HCT116 (cell line): ENCODE data around the gene NCDN. TPM values are rescaled to one million over a fixed set of nuclear protein-coding genes. Genes with fewer than 3 reads are reported as not detected.
A peak's percentile ranks its signal among the peaks of the same experiment; 100 is the strongest.
"Not testable (repeated sequence)": the region's sequence is repeated elsewhere in the genome, so short reads cannot be mapped to it uniquely, and the experiment has no call there.

ENCODE experiments used
- ATAC-seq: fragments of 200-7000 bp; cut with Tn5 transposase; 2 replicates; pipeline ENCODE4 v1.9.1; 2020; ENCODE audit warnings: mild to moderate bottlenecking, moderate library complexity
- BruUV-seq: library from RNA; stranded (reverse); fragments of 400-500 nt; replicated peaks from 2 replicates; lab custom pipeline; 2021; lab: Mats Ljungman, UMichigan
- CTCF ChIA-PET: fragments of 300-600 bp; sonication (Branson Sonifier 250); formaldehyde crosslinking; loops from one replicate; lab custom pipeline; 2021; ENCODE audit warnings: antibody characterized with exemption; lab: Charles Lee
- POLR2A ChIA-PET: fragments of 300-600, 350-600 bp; sonication (Branson Sonifier 250); formaldehyde crosslinking; loops from one replicate; lab custom pipeline; 2021; ENCODE audit warnings: antibody characterized with exemption; lab: Charles Lee
- RAD21 ChIA-PET, 2 experiments: fragments of 300-600 bp; sonication (Branson Sonifier 250); formaldehyde crosslinking; loops; one replicate each; lab custom pipeline; 2023; ENCODE audit warnings: low total read pairs in 2 of 2; ENCODE audit not compliant: uncharacterized antibody in 2 of 2, unreplicated experiment in 2 of 2, low non-redundant PET in 1 of 2; lab: Charles Lee
- DNase-seq: peaks from one replicate; pipeline ENCODE4 v3.0.0-alpha.2; 2010; ENCODE audit warnings: low read depth, low spot score
- H2AFZ ChIP-seq: fragments of 200-600 bp; shearing (Covaris generic), sonication (generic); 2 replicates; pipeline ENCODE4 v1.6.1; 2017; ENCODE audit warnings: low read depth, mixed run types, mixed read lengths, antibody characterized with exemption, low read length; ENCODE audit not compliant: poor library complexity, severe bottlenecking
- H3K27ac ChIP-seq: 2 replicates; pipeline ENCODE4 v1.5.1; 2012; ENCODE audit warnings: low read depth, low read length
- H3K27me3 ChIP-seq: fragments of 200-600 bp; sonication (generic); 2 replicates; pipeline ENCODE4 v1.6.1; 2016; ENCODE audit warnings: mixed run types, low read length, mixed read lengths; ENCODE audit not compliant: insufficient read depth
- H3K36me3 ChIP-seq, 2 experiments: fragments of 200-500 bp in 1 of 2; fragments of 200-600 bp in 1 of 2; sonication (Bioruptor generic) in 1 of 2; sonication (generic) in 1 of 2; 2 replicates each; pipeline versions ENCODE4 v1.5.1 to v1.6.1; 2014 to 2016; ENCODE audit warnings: low read length in 2 of 2, inconsistent platforms in 1 of 2, mixed read lengths in 1 of 2, mixed run types in 1 of 2; ENCODE audit not compliant: insufficient read depth in 2 of 2, control insufficient read depth in 1 of 2
- H3K4me1 ChIP-seq, 2 experiments: fragments of 200-600 bp in 1 of 2; sonication (generic) in 1 of 2; 2 replicates each; pipeline versions ENCODE4 v1.5.1 to v1.6.1; 2012 to 2017; ENCODE audit warnings: low read length in 2 of 2, inconsistent platforms in 1 of 2, mild to moderate bottlenecking in 1 of 2, mixed read lengths in 1 of 2, mixed run types in 1 of 2, moderate library complexity in 1 of 2; ENCODE audit not compliant: insufficient read depth in 2 of 2, control insufficient read depth in 1 of 2
- H3K4me2 ChIP-seq: fragments of 200-600 bp; sonication (generic); 2 replicates; pipeline ENCODE4 v1.6.1; 2017; ENCODE audit warnings: mixed run types, low read length, mixed read lengths
- H3K4me3 ChIP-seq, 2 experiments: fragments of 200-600 bp in 1 of 2; sonication (generic) in 1 of 2; replicated peaks in 1 of 2; 2 replicates each; pipeline ENCODE4 v1.5.1; 2011 to 2016; ENCODE audit warnings: low read length in 2 of 2, control low read depth in 1 of 2, low read depth in 1 of 2, mild to moderate bottlenecking in 1 of 2, mixed read lengths in 1 of 2, mixed run types in 1 of 2
- H3K79me2 ChIP-seq: fragments of 200-600 bp; sonication (generic); 2 replicates; pipeline ENCODE4 v1.6.1; 2017; ENCODE audit warnings: mild to moderate bottlenecking, mixed run types, low read length, moderate library complexity, mixed read lengths; ENCODE audit not compliant: insufficient read depth
- H3K9ac ChIP-seq: fragments of 200-600 bp; sonication (generic); 2 replicates; pipeline ENCODE4 v1.6.1; 2016; ENCODE audit warnings: low read length, mixed read lengths
- H3K9me2 ChIP-seq: fragments of 200-600 bp; sonication (generic), shearing (Covaris generic); 2 replicates; pipeline ENCODE4 v1.6.1; 2017; ENCODE audit warnings: mixed run types, mild to moderate bottlenecking, moderate library complexity; ENCODE audit not compliant: insufficient read depth
- H3K9me3 ChIP-seq, 2 experiments: fragments of 200-500 bp in 1 of 2; fragments of 200-600 bp in 1 of 2; sonication (Bioruptor generic) in 1 of 2; sonication (generic) in 1 of 2; 2 replicates each; pipeline ENCODE4 v1.6.1; 2014 to 2017; ENCODE audit warnings: low read length in 2 of 2, mixed read lengths in 2 of 2, inconsistent platforms in 1 of 2, low read depth in 1 of 2, mild to moderate bottlenecking in 1 of 2, mixed run types in 1 of 2, moderate library complexity in 1 of 2; ENCODE audit not compliant: control insufficient read depth in 1 of 2, insufficient read depth in 1 of 2
- H4K20me1 ChIP-seq: fragments of 200-600 bp; sonication (generic), shearing (Covaris generic); 2 replicates; pipeline ENCODE4 v1.6.1; 2017; ENCODE audit warnings: mixed run types, mild to moderate bottlenecking, moderate library complexity; ENCODE audit not compliant: insufficient read depth
- CEBPB ChIP-seq: IDR thresholded peaks from 2 replicates; pipeline ENCODE4 v1.6.1; 2012; ENCODE audit warnings: low read depth
- EGR1 ChIP-seq: IDR thresholded peaks from 2 replicates; pipeline ENCODE4 v1.6.1; 2012; ENCODE audit warnings: low read depth
- EZH2 ChIP-seq: fragments of 200-600 bp; sonication (generic); IDR thresholded peaks from 2 replicates; pipeline ENCODE4 v1.6.1; 2017; ENCODE audit warnings: antibody characterized with exemption, mixed run types
- EZH2phosphoT487 ChIP-seq: fragments of 200-600 bp; IDR thresholded peaks from 2 replicates; pipeline ENCODE4 v1.6.1; 2018; ENCODE audit warnings: antibody characterized with exemption, borderline replicate concordance
- FOSL1 ChIP-seq: IDR thresholded peaks from 2 replicates; pipeline ENCODE4 v1.6.1; 2012; ENCODE audit warnings: low read depth
- JUND ChIP-seq: IDR thresholded peaks from 2 replicates; pipeline ENCODE4 v1.6.1; 2012
- POLR2AphosphoS5 ChIP-seq: IDR thresholded peaks from 2 replicates; pipeline ENCODE4 v1.6.1; 2011; ENCODE audit warnings: mild to moderate bottlenecking, low read depth, low read length, moderate library complexity
- SIN3A ChIP-seq: IDR thresholded peaks from 2 replicates; pipeline ENCODE4 v1.6.1; 2012; ENCODE audit warnings: low read depth
- SP1 ChIP-seq: IDR thresholded peaks from 2 replicates; pipeline ENCODE4 v1.6.1; 2012; ENCODE audit warnings: low read depth
- SRF ChIP-seq: IDR thresholded peaks from 2 replicates; pipeline ENCODE4 v1.6.1; 2012; ENCODE audit warnings: low read depth
- ZFX ChIP-seq: fragments of 450-650 bp; IDR thresholded peaks from 2 replicates; pipeline ENCODE4 v1.6.1; 2017
- intact Hi-C: fragments of 100-400 bp; cut with micrococcal nuclease; formaldehyde crosslinking; loops from 2 replicates; pipeline ENCODE4 v1.10.0; 2022
- total RNA-seq: library from RNA; stranded (reverse); gene quantifications from one replicate; pipeline ENCODE4 v1.2.1, GENCODE V29; 2021; ENCODE audit not compliant: unreplicated experiment
- TF ChIP-seq, protein P1 (sequence below): IDR thresholded peaks from 2 replicates; pipeline ENCODE4 v1.6.1; 2012
- TF ChIP-seq, protein P2 (sequence below), 3 experiments: fragments of 200-600 bp in 1 of 3; sonication (generic) in 1 of 3; IDR thresholded peaks in 2 of 3; conservative IDR thresholded peaks in 1 of 3; 2 replicates each; pipeline ENCODE4 v1.5.1; 2012 to 2017; ENCODE audit warnings: low read depth in 2 of 3, low read length in 2 of 3, antibody characterized with exemption in 1 of 3, borderline replicate concordance in 1 of 3, control low read depth in 1 of 3, mild to moderate bottlenecking in 1 of 3, mixed read lengths in 1 of 3, mixed run types in 1 of 3, moderate library complexity in 1 of 3; ENCODE audit not compliant: insufficient read depth in 1 of 3

NCDN gene
- total RNA-seq, 1 experiment from 2014 or later: 24.5 TPM

DNA sequence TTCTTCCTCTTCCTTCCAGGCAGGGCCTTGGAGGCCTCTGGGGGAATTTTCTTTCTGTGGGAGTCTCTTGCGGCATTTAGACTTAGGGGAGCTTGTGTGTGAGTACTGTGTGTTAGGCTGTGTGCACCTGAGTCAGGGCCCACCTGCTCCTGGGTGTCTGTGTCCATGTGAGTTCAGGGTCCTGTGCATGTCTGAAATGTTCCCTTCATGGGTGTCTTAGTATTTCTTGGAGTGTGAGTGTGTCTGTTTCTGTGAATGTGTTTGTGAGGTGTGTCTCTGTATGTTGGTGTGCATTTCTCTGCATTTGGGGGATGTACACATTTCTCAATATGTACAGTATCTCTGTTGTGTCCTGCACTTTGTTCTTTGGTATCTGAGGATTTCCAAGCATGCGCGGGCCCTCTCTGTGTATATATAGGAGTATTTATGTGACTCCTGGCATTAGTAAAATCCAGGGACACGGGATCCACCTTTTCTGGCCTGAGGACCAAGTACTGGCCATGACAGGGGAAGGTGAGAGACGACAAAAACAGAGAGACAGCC lies 17.9 kb downstream of the NCDN start:
- H3K9me3 ChIP-seq: no peaks in the 10 kb centered on the region
- H3K27ac ChIP-seq: no peak overlapping the region
- BruUV-seq: TSS peak; percentile 63
- H2AFZ ChIP-seq: no peak overlapping the region
- ChIA-PET POLR2A (no interaction called here), RAD21 (no interaction called here), CTCF (no interaction called here)
- ATAC-seq (no peak), DNase-seq (no peak)
- no peaks in the 10 kb centered on the region for H3K79me2 ChIP-seq
- no peak overlapping the region for H3K9ac ChIP-seq
- no peak overlapping the region for H3K4me3 ChIP-seq
- TF ChIP-seq, protein P1, sequence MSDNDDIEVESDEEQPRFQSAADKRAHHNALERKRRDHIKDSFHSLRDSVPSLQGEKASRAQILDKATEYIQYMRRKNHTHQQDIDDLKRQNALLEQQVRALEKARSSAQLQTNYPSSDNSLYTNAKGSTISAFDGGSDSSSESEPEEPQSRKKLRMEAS: no peak
- TF ChIP-seq JUND (no peak), CEBPB (no peak), ZFX (no peak), SIN3A (no peak)
- H3K36me3 ChIP-seq: no peaks in the 10 kb centered on the region
- no peaks in the 10 kb centered on the region for H3K9me2 ChIP-seq
- H3K4me2 ChIP-seq: no peak overlapping the region
- H3K4me1 ChIP-seq: peaks cover 12 to 29% of the 10 kb centered on the region in 2 experiments; a peak in 3 of 4 replicates
- no peaks in the 10 kb centered on the region for H3K27me3 ChIP-seq
- intact Hi-C loops: no loop called here
- H4K20me1 ChIP-seq: no peaks in the 10 kb centered on the region

DNA sequence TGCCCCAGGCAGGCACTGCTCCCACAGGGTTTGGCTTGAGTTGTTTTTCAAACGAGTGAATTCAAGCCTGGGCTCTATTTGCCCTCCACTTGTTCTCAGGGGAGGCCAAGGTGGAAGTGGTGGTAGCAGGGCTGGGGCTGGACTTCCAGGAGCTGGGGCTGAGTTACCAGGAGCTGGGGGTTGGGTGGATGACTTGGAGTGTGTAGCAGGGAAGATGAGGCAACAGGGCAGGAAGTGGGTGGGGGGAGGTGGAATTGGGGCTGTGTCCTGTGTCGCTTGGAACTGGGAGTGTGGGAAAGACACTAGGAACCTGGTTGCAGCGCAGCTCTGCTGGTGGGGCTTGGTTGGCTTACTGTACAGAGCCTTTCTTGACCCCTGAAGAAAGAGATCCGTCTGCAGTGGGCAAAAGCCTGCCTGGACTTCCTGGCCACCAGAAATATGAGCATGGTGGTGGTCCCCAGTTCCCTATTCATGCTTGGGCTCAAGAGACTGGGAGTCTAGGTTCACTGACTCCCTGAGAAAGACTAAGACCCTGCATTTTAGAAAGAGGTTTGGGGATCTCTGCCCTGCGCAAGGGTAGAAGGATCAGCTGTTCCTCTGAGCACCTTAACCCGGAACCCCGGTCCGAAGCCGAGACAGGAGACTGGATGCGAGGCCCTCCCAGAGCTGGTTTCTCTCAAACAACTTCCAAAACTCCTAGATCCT lies 18.6 kb downstream of the NCDN start:
- no peak overlapping the region for H3K4me2 ChIP-seq
- no peak overlapping the region for H3K9ac ChIP-seq
- no peaks in the 10 kb centered on the region for H3K9me3 ChIP-seq
- CTCF ChIA-PET: no interaction called here
- intact Hi-C loops: no loop called here
- H3K27ac ChIP-seq: no peak overlapping the region
- no peak overlapping the region for H2AFZ ChIP-seq
- TF ChIP-seq EZH2: no peak
- no peak for TF ChIP-seq POLR2AphosphoS5
- no peak for TF ChIP-seq ZFX
- no peak for TF ChIP-seq EGR1
- TF ChIP-seq SP1: no peak
- no peak for TF ChIP-seq FOSL1
- TF ChIP-seq SRF: no peak
- TF ChIP-seq, protein P2, sequence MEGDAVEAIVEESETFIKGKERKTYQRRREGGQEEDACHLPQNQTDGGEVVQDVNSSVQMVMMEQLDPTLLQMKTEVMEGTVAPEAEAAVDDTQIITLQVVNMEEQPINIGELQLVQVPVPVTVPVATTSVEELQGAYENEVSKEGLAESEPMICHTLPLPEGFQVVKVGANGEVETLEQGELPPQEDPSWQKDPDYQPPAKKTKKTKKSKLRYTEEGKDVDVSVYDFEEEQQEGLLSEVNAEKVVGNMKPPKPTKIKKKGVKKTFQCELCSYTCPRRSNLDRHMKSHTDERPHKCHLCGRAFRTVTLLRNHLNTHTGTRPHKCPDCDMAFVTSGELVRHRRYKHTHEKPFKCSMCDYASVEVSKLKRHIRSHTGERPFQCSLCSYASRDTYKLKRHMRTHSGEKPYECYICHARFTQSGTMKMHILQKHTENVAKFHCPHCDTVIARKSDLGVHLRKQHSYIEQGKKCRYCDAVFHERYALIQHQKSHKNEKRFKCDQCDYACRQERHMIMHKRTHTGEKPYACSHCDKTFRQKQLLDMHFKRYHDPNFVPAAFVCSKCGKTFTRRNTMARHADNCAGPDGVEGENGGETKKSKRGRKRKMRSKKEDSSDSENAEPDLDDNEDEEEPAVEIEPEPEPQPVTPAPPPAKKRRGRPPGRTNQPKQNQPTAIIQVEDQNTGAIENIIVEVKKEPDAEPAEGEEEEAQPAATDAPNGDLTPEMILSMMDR (IDR thresholded peaks at IDR 0.05 in 2 of 3, conservative IDR thresholded peaks at IDR 0.05 in 1 of 3; ENCODE audit: borderline replicate concordance in 1 of 3, insufficient read depth in 1 of 3, low read depth in 2 of 3, low read length in 2 of 3): no peak
- TF ChIP-seq SIN3A: no peak
- no peak for TF ChIP-seq EZH2phosphoT487
- TF ChIP-seq, all 23 proteins: peak for 0
- Histone ChIP-seq H3K27me3 (no peaks in the 10 kb centered on the region), H3K36me3 (no peaks in the 10 kb centered on the region), H3K4me1 (peaks cover 12 to 22% of the 10 kb centered on the region in 2 experiments; a peak in 2 of 4 replicates), H3K9me2 (no peaks in the 10 kb centered on the region), H4K20me1 (no peaks in the 10 kb centered on the region), H3K79me2 (no peaks in the 10 kb centered on the region), H3K4me3 (no peak overlapping the region)
- RAD21 ChIA-PET: no interaction called here
- POLR2A ChIA-PET: no interaction called here
- DNase-seq (no peak), ATAC-seq (no peak)
- BruUV-seq: no TSS peak

DNA sequence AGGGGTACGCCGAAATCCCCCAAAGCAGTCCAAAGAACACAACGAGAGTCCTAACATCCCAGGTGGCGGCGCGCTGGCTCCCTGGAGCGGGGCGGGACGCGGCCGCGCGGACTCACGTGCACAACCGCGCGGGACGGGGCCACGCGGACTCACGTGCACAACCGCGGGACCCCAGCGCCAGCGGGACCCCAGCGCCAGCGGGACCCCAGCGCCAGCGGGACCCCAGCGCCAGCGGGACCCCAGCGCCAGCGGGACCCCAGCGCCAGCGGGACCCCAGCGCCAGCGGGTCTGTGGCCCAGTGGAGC lies 19.1 kb downstream of the NCDN start:
- H3K27ac ChIP-seq, H3K27me3 ChIP-seq, CTCF ChIA-PET, BruUV-seq, ATAC-seq, H3K4me2 ChIP-seq, H3K9ac ChIP-seq, H2AFZ ChIP-seq, H3K9me2 ChIP-seq, H3K36me3 ChIP-seq, H3K9me3 ChIP-seq, POLR2A ChIA-PET, H3K79me2 ChIP-seq, RAD21 ChIA-PET, H3K4me3 ChIP-seq, intact Hi-C loops, DNase-seq, H4K20me1 ChIP-seq: not testable (repeated sequence)
- H3K4me1 ChIP-seq: peaks cover 12 to 21% of the 10 kb centered on the region in 2 experiments; a peak in 2 of 4 replicates
